IPS-18a (cell line): ENCODE results near the gene TPSG1.

Experiments used
- H3K27ac ChIP-seq: one replicate; pipeline ENCODE4 v1.5.1; 2013; ENCODE audit warnings: low read length
- H3K27me3 ChIP-seq: one replicate; pipeline ENCODE4 v1.6.1; 2013; ENCODE audit warnings: mild to moderate bottlenecking, low read length; ENCODE audit not compliant: control insufficient read depth, insufficient read depth
- H3K36me3 ChIP-seq: one replicate; pipeline ENCODE4 v1.6.1; 2013; ENCODE audit warnings: low read depth, low read length; ENCODE audit not compliant: control insufficient read depth
- H3K4me1 ChIP-seq: one replicate; pipeline ENCODE4 v1.6.1; 2013; ENCODE audit warnings: low read depth, low read length; ENCODE audit not compliant: control insufficient read depth
- H3K4me3 ChIP-seq: one replicate; pipeline ENCODE4 v1.5.1; 2013; ENCODE audit warnings: low read length
- H3K9ac ChIP-seq: one replicate; pipeline ENCODE4 v1.6.1; 2013; ENCODE audit warnings: mild to moderate bottlenecking, low read length, moderate library complexity
- H3K9me3 ChIP-seq: one replicate; pipeline ENCODE4 v1.6.1; 2013; ENCODE audit warnings: low read depth, low read length; ENCODE audit not compliant: control insufficient read depth

The TPSG1 gene

GRCh38 chr16:1184980-1185379 lies 40.1 kb downstream of the TPSG1 start:
- H3K4me1 ChIP-seq: no peaks in the 10 kb centered on the region
- H3K27me3 ChIP-seq: no peaks in the 10 kb centered on the region
- no peaks in the 10 kb centered on the region for H3K36me3 ChIP-seq
- no peak overlapping the region for H3K27ac ChIP-seq
- no peak overlapping the region for H3K9ac ChIP-seq
- H3K4me3 ChIP-seq: no peak overlapping the region
- H3K9me3 ChIP-seq: no peaks in the 10 kb centered on the region

- no peaks in the 10 kb centered on the region for H3K4me1 ChIP-seq
- no peaks in the 10 kb centered on the region for H3K27me3 ChIP-seq
- H3K9ac ChIP-seq: no peak overlapping the region
- no peaks in the 10 kb centered on the region for H3K9me3 ChIP-seq
- H3K27ac ChIP-seq: no peak overlapping the region
- H3K36me3 ChIP-seq: no peaks in the 10 kb centered on the region
- no peak overlapping the region for H3K4me3 ChIP-seq
Observed at GRCh38 chr16:1184156-1184868, 40.8 kb downstream of the TPSG1 start.

GRCh38 chr16:1182950-1183907 lies 41.8 kb downstream of the TPSG1 start:
- H3K9me3 ChIP-seq: no peaks in the 10 kb centered on the region
- H3K27ac ChIP-seq: no peak overlapping the region
- H3K4me3 ChIP-seq: no peak overlapping the region
- no peak overlapping the region for H3K9ac ChIP-seq
- no peaks in the 10 kb centered on the region for H3K36me3 ChIP-seq
- H3K27me3 ChIP-seq: no peaks in the 10 kb centered on the region
- H3K4me1 ChIP-seq: no peaks in the 10 kb centered on the region

- Histone ChIP-seq H3K4me3 (no peak overlapping the region), H3K9ac (no peak overlapping the region), H3K9me3 (no peaks in the 10 kb centered on the region), H3K27me3 (no peaks in the 10 kb centered on the region), H3K36me3 (no peaks in the 10 kb centered on the region), H3K4me1 (no peaks in the 10 kb centered on the region), H3K27ac (no peak overlapping the region)
Observed at GRCh38 chr16:1182316-1182671, 42.8 kb downstream of the TPSG1 start.

GRCh38 chr16:1181404-1182315 lies 43.4 kb downstream of the TPSG1 start:
- H3K27me3 ChIP-seq: no peaks in the 10 kb centered on the region
- no peaks in the 10 kb centered on the region for H3K9me3 ChIP-seq
- no peak overlapping the region for H3K27ac ChIP-seq
- no peaks in the 10 kb centered on the region for H3K4me1 ChIP-seq
- no peak overlapping the region for H3K9ac ChIP-seq
- no peak overlapping the region for H3K4me3 ChIP-seq
- no peaks in the 10 kb centered on the region for H3K36me3 ChIP-seq

- H3K4me3 ChIP-seq: no peak overlapping the region
Observed at GRCh38 chr16:1180549-1181403, 44.3 kb downstream of the TPSG1 start.

GRCh38 chr16:1178295-1178910 lies 46.7 kb downstream of the TPSG1 start:
- H3K27me3 ChIP-seq: no peaks in the 10 kb centered on the region

More at GRCh38 chr16:1180549-1181403, 44.3 kb downstream of the TPSG1 start:
- no peak overlapping the region for H3K9ac ChIP-seq
- H3K36me3 ChIP-seq: no peaks in the 10 kb centered on the region
- no peaks in the 10 kb centered on the region for H3K9me3 ChIP-seq
- no peaks in the 10 kb centered on the region for H3K27me3 ChIP-seq
- no peak overlapping the region for H3K27ac ChIP-seq
- no peaks in the 10 kb centered on the region for H3K4me1 ChIP-seq

GRCh38 chr16:1177750-1178149 lies 47.3 kb downstream of the TPSG1 start:
- H3K27ac ChIP-seq: no peak overlapping the region
- H3K4me1 ChIP-seq: no peaks in the 10 kb centered on the region
- no peaks in the 10 kb centered on the region for H3K36me3 ChIP-seq
- no peaks in the 10 kb centered on the region for H3K9me3 ChIP-seq
- no peaks in the 10 kb centered on the region for H3K27me3 ChIP-seq
- H3K4me3 ChIP-seq: no peak overlapping the region
- no peak overlapping the region for H3K9ac ChIP-seq

More at GRCh38 chr16:1178295-1178910, 46.7 kb downstream of the TPSG1 start:
- H3K4me3 ChIP-seq: no peak overlapping the region
- no peak overlapping the region for H3K27ac ChIP-seq
- no peaks in the 10 kb centered on the region for H3K9me3 ChIP-seq
- H3K4me1 ChIP-seq: no peaks in the 10 kb centered on the region
- H3K9ac ChIP-seq: no peak overlapping the region
- no peaks in the 10 kb centered on the region for H3K36me3 ChIP-seq

- Histone ChIP-seq H3K4me3 (no peak overlapping the region), H3K9me3 (no peaks in the 10 kb centered on the region), H3K36me3 (no peaks in the 10 kb centered on the region), H3K4me1 (no peaks in the 10 kb centered on the region), H3K27ac (no peak overlapping the region), H3K9ac (no peak overlapping the region), H3K27me3 (no peaks in the 10 kb centered on the region)
Observed at GRCh38 chr16:1177053-1177452, 48.0 kb downstream of the TPSG1 start.

- H3K27me3 ChIP-seq: no peaks in the 10 kb centered on the region
- no peak overlapping the region for H3K27ac ChIP-seq
- H3K4me1 ChIP-seq: no peaks in the 10 kb centered on the region
- H3K9me3 ChIP-seq: no peaks in the 10 kb centered on the region
- no peaks in the 10 kb centered on the region for H3K36me3 ChIP-seq
- no peak overlapping the region for H3K4me3 ChIP-seq
- no peak overlapping the region for H3K9ac ChIP-seq
Observed at GRCh38 chr16:1176280-1176897, 48.7 kb downstream of the TPSG1 start.
